Right lobe of liver (tissue), 4 donors: ENCODE results near the gene S100A8.

Experiments used
- CTCF ChIP-seq, 4 donors: fragments of 200-600 bp in 3 of 4; fragments of 450-650 bp in 1 of 4; IDR thresholded peaks; one replicate each; pipeline versions ENCODE4 v1.5.1 to v1.8.0; 2016 to 2022; ENCODE audit warnings: antibody characterized with exemption in 4 of 4, mild to moderate bottlenecking in 2 of 4
- POLR2A ChIP-seq: fragments of 450-650 bp; IDR thresholded peaks from one replicate; pipeline ENCODE4 v1.6.1; 2017; ENCODE audit warnings: antibody characterized with exemption, mild to moderate bottlenecking
- donor health status: DM: no; HTN: no; CAD: no.
- donor health status: DM: no; HTN: no; CAD: no.
- donor health status: DM: no; HTN: yes; CAD: no.

- TF ChIP-seq CTCF (IDR thresholded peaks at IDR 0.05) (no peak), POLR2A (no peak)
These were observed 647 bp downstream of the S100A8 start for GRCh38 chr1:153389973-153390879.
